ENCODE data around the gene PSME1.

- TF ChIP-seq, protein P1, sequence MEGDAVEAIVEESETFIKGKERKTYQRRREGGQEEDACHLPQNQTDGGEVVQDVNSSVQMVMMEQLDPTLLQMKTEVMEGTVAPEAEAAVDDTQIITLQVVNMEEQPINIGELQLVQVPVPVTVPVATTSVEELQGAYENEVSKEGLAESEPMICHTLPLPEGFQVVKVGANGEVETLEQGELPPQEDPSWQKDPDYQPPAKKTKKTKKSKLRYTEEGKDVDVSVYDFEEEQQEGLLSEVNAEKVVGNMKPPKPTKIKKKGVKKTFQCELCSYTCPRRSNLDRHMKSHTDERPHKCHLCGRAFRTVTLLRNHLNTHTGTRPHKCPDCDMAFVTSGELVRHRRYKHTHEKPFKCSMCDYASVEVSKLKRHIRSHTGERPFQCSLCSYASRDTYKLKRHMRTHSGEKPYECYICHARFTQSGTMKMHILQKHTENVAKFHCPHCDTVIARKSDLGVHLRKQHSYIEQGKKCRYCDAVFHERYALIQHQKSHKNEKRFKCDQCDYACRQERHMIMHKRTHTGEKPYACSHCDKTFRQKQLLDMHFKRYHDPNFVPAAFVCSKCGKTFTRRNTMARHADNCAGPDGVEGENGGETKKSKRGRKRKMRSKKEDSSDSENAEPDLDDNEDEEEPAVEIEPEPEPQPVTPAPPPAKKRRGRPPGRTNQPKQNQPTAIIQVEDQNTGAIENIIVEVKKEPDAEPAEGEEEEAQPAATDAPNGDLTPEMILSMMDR (IDR thresholded peaks at IDR 0.05): no peak
- no peak for TF ChIP-seq EZH2 (IDR thresholded peaks at IDR 0.05)
Observed at GRCh38 chr14:24132061-24132685, 3.8 kb upstream of the PSME1 start.
